NCI-H748 treated with DMSO at 0.1 percent for 48 hours (cell line): ENCODE results near the gene AOPEP.
"Not testable (repeated sequence)": the region's sequence is repeated elsewhere in the genome, so short reads cannot be mapped to it uniquely, and the experiment has no call there.

Source experiments
- DNase-seq: peaks from one replicate; lab custom pipeline; 2025; lab: John Stamatoyannopoulos, UW

The AOPEP gene

GRCh38 chr9:94870793-94871558 is 144.5 kb downstream of the AOPEP start:
- no peak for DNase-seq

- no peak for DNase-seq
Measured at GRCh38 chr9:94872083-94872833, 145.8 kb downstream of the AOPEP start.

- DNase-seq, result no peak
Measured at GRCh38 chr9:94872891-94873511, 146.5 kb downstream of the AOPEP start.

GRCh38 chr9:94874316-94874715 is 147.8 kb downstream of the AOPEP start:
- no peak for DNase-seq

- DNase-seq, result no peak
Measured at GRCh38 chr9:94875300-94876020, 149.0 kb downstream of the AOPEP start.

- not testable (repeated sequence) for DNase-seq
Measured at GRCh38 chr9:94878804-94879203, 152.3 kb downstream of the AOPEP start.

- DNase-seq, result no peak
Measured at GRCh38 chr9:94879230-94879629, 152.7 kb downstream of the AOPEP start.

GRCh38 chr9:94881023-94881422 is 154.5 kb downstream of the AOPEP start:
- no peak for DNase-seq

- DNase-seq, result no peak
Measured at GRCh38 chr9:94881454-94881853, 155.0 kb downstream of the AOPEP start.

- DNase-seq, result no peak
Measured at GRCh38 chr9:94881940-94882339, 155.4 kb downstream of the AOPEP start.

GRCh38 chr9:94882966-94883641 is 156.6 kb downstream of the AOPEP start:
- no peak for DNase-seq

- DNase-seq, result no peak
Measured at GRCh38 chr9:94885854-94886447, 159.5 kb downstream of the AOPEP start.

GRCh38 chr9:94887721-94888120 is 161.2 kb downstream of the AOPEP start:
- no peak for DNase-seq

- DNase-seq, result no peak
Measured at GRCh38 chr9:94888775-94889174, 162.3 kb downstream of the AOPEP start.

GRCh38 chr9:94889628-94890027 is 163.1 kb downstream of the AOPEP start:
- no peak for DNase-seq

GRCh38 chr9:94891183-94891582 is 164.7 kb downstream of the AOPEP start:
- no peak for DNase-seq

GRCh38 chr9:94892675-94893074 is 166.2 kb downstream of the AOPEP start:
- DNase-seq, result no peak

GRCh38 chr9:94894094-94894699 is 167.7 kb downstream of the AOPEP start:
- no peak for DNase-seq

- DNase-seq, result no peak
Measured at GRCh38 chr9:94895668-94896067, 169.2 kb downstream of the AOPEP start.

- DNase-seq, result no peak
Measured at GRCh38 chr9:94896512-94896911, 170.0 kb downstream of the AOPEP start.
